NCI-H2029 (cell line): ENCODE results near the gene HSPB9.

ENCODE experiments used
- DNase-seq: peaks from one replicate; lab custom pipeline; 2025; lab: John Stamatoyannopoulos, UW

The HSPB9 gene

GRCh38 chr17:42101513-42102292 lies 20.9 kb upstream of the HSPB9 start:
- no peak for DNase-seq

GRCh38 chr17:42103221-42103954 lies 19.2 kb upstream of the HSPB9 start:
- DNase-seq: no peak

- no peak for DNase-seq
These were observed 18.3 kb upstream of the HSPB9 start for GRCh38 chr17:42104264-42104663.

- no peak for DNase-seq
These were observed 16.6 kb upstream of the HSPB9 start for GRCh38 chr17:42106009-42106408.

GRCh38 chr17:42107124-42107523 lies 15.5 kb upstream of the HSPB9 start:
- DNase-seq: no peak

- peak; percentile 87 for DNase-seq
These were observed 14.7 kb upstream of the HSPB9 start for GRCh38 chr17:42107597-42108576.

- DNase-seq: no peak
These were observed 13.5 kb upstream of the HSPB9 start for GRCh38 chr17:42109086-42109485.

- DNase-seq: no peak
These were observed 12.0 kb upstream of the HSPB9 start for GRCh38 chr17:42110301-42111264.

- DNase-seq: no peak
These were observed 11.4 kb upstream of the HSPB9 start for GRCh38 chr17:42111265-42111636.

- DNase-seq: no peak
These were observed 10.6 kb upstream of the HSPB9 start for GRCh38 chr17:42111871-42112551.

- peak; percentile 84 for DNase-seq
These were observed 9.9 kb upstream of the HSPB9 start, which contains the start of gene DHX58 for GRCh38 chr17:42112552-42113176. TSS of gene DHX58 (minus strand) at chr17:42112714. CDS start at chr17:42111892, 822 bp downstream.

- no peak for DNase-seq
These were observed 9.1 kb upstream of the HSPB9 start for GRCh38 chr17:42113293-42114069.

- no peak for DNase-seq
These were observed 8.5 kb upstream of the HSPB9 start for GRCh38 chr17:42114118-42114517.

- DNase-seq: peak; percentile 71
These were observed 5.8 kb upstream of the HSPB9 start for GRCh38 chr17:42116705-42117396.

- DNase-seq: no peak
These were observed 5.0 kb upstream of the HSPB9 start for GRCh38 chr17:42117397-42118125.

GRCh38 chr17:42118126-42118510 lies 4.5 kb upstream of the HSPB9 start:
- DNase-seq: no peak

- DNase-seq: no peak
These were observed 4.1 kb upstream of the HSPB9 start for GRCh38 chr17:42118545-42118944.

GRCh38 chr17:42119301-42119700 lies 3.3 kb upstream of the HSPB9 start:
- DNase-seq: no peak
